ENCODE data around the gene ADAMTS13. TPM values are rescaled to one million over a fixed set of nuclear protein-coding genes. Genes with fewer than 3 reads are reported as not detected.

The ADAMTS13 gene
- total RNA-seq, 2 donors from 2014 or later: 3.0 to 4.4 TPM

Other genes starting within 250 kb of the ADAMTS13 start
- gene OBP2B, start 213.1 kb upstream of the ADAMTS13 start, total RNA-seq: not detected
- 10 to 100 TPM; 77.6 to 95.1 TPM for gene ABO, start 147.2 kb upstream of the ADAMTS13 start, total RNA-seq
- gene SURF6, start 86.2 kb upstream of the ADAMTS13 start, total RNA-seq: 10 to 100 TPM; 24.1 to 27.8 TPM
- gene MED22, start 74.2 kb upstream of the ADAMTS13 start, total RNA-seq: 10 to 100 TPM; 18.8 to 20.3 TPM
- 1,000 to 10,000 TPM; 1,331 to 1,405 TPM for gene RPL7A, start 74.1 kb upstream of the ADAMTS13 start, total RNA-seq
- 10 to 100 TPM; 42.0 to 48.2 TPM for gene SURF1, start 65.9 kb upstream of the ADAMTS13 start, total RNA-seq
- 10 to 100 TPM in 1 of 2 donors, 1 to 10 TPM in 1; 9.5 to 10.9 TPM for gene SURF2, start 65.8 kb upstream of the ADAMTS13 start, total RNA-seq
- gene SURF4, start 46.3 kb upstream of the ADAMTS13 start, total RNA-seq: 100 to 1,000 TPM; 150 to 169 TPM
- under 1 TPM; 0.36 to 0.95 TPM for gene STKLD1, start 46.0 kb upstream of the ADAMTS13 start, total RNA-seq
- gene REXO4, start 4.4 kb upstream of the ADAMTS13 start, total RNA-seq: 10 to 100 TPM; 18.4 to 22.5 TPM
- gene CACFD1, start 37.6 kb downstream of the ADAMTS13 start, total RNA-seq: 10 to 100 TPM; 66.1 to 75.4 TPM
- gene SLC2A6, start 56.7 kb downstream of the ADAMTS13 start, total RNA-seq: 1 to 10 TPM; 1.6 to 2.9 TPM
- not detected for gene MYMK, start 102.6 kb downstream of the ADAMTS13 start, total RNA-seq
- gene ADAMTSL2, start 112.3 kb downstream of the ADAMTS13 start, total RNA-seq: 1 to 10 TPM; 1.2 to 1.3 TPM
- gene FAM163B, start 187.0 kb downstream of the ADAMTS13 start, total RNA-seq: 1 to 10 TPM in 1 of 2 donors, under 1 TPM in 1; 0.27 to 1.2 TPM
- not detected for gene DBH, start 214.0 kb downstream of the ADAMTS13 start, total RNA-seq